ENCODE data around the gene ATOX1.

Gene ATOX1

GRCh38 chr5:151694035-151694485 is 64.4 kb downstream of the ATOX1 start:
- DNase-seq, result no peak
